ENCODE data around the gene IL17C. TPM values are rescaled to one million over a fixed set of nuclear protein-coding genes. Genes with fewer than 3 reads are reported as not detected.

The IL17C gene
- total and polyA plus RNA-seq, 10 of the 15 experiments (the other 5 are each of a cell fraction or from before 2014, with no cell fraction given) = not detected

DNA sequence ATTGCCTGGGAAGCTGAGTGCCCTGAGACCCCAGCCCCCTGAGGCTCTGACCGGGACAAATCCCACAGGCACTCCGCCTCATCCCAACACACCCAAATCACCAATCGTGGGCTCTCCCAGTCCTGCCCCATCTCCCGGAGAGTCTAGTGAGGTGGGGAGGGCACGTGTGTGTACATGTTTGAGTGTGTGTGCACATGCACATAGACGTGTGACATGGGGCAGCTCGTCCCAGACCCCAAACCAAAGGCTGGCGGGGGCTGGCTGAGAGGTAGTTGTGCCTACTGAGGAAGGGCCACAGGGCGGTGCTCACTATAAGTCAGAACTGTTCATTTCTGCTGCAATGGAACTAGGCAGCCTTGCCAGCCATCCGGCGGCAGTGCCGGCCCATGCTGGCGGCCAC, 39.3 kb downstream of the IL17C start:
- no TSS peak for BruUV-seq (replicated peaks)
- SMC1A ChIA-PET (ENCODE audit: uncharacterized antibody, unreplicated experiment) = no interaction called here
- no peaks in the 10 kb centered on the region; the same call in 1 of the 2 replicates for H3K79me2 ChIP-seq (ENCODE audit: control insufficient read depth, insufficient read depth, low read length)
- POLR2A ChIA-PET = no interaction called here
- peaks cover 20% of the 10 kb centered on the region for H3K4me1 ChIP-seq (ENCODE audit: control insufficient read depth, insufficient read depth, low read length)
- no peak overlapping the region for H3K4me2 ChIP-seq (ENCODE audit: control insufficient read depth, insufficient read depth)
- TF ChIP-seq GABPA (IDR thresholded peaks at IDR 0.05; ENCODE audit: low read depth) = no peak
- no peak for TF ChIP-seq KLF5 (IDR thresholded peaks at IDR 0.05; ENCODE audit: partially characterized antibody)
- TF ChIP-seq PAX8 (IDR thresholded peaks at IDR 0.05) = no peak
- TF ChIP-seq MLLT1 (IDR thresholded peaks at IDR 0.05) = no peak
- TF ChIP-seq SUZ12 (IDR thresholded peaks at IDR 0.05; ENCODE audit: unreplicated experiment) = no peak
- TF ChIP-seq WRNIP1 (IDR thresholded peaks at IDR 0.05; ENCODE audit: borderline replicate concordance, low read depth, low read length) = no peak
- TF ChIP-seq CHD4 (IDR thresholded peaks at IDR 0.05) = no peak
- DNase-seq (ENCODE audit: low read depth, low spot score) (no peak), ATAC-seq (no peak), FAIRE-seq (no peak)
- intact Hi-C loops (cut with micrococcal nuclease; ENCODE audit: unreplicated experiment) (no loop called here), in situ Hi-C loops (cut with MboI) (no loop called here)
- H4K20me1 ChIP-seq (ENCODE audit: control insufficient read depth, insufficient read depth) = no peaks in the 10 kb centered on the region
- no peaks in the 10 kb centered on the region for H3K27me3 ChIP-seq (replicated peaks in 1 of 2; ENCODE audit: control insufficient read depth in 2 of 2, insufficient read depth in 2 of 2, low read length in 1 of 2)
- no peaks in the 10 kb centered on the region for H3K36me3 ChIP-seq (ENCODE audit: control insufficient read depth in 2 of 2, insufficient read depth in 2 of 2, low read length in 1 of 2)
- no peak overlapping the region for H3K27ac ChIP-seq (ENCODE audit: control insufficient read depth, insufficient read depth)
- RAD21 ChIA-PET (ENCODE audit: unreplicated experiment) = no interaction called here
- H3K9me3 ChIP-seq (replicated peaks; ENCODE audit: control insufficient read depth, insufficient read depth, low read length) = no peaks in the 10 kb centered on the region
- H3K9ac ChIP-seq (ENCODE audit: control insufficient read depth, insufficient read depth, low read length) = no peak overlapping the region
- CTCF ChIA-PET = no interaction called here
- H2AFZ ChIP-seq (ENCODE audit: control insufficient read depth, low read depth, low read length) = no peak overlapping the region
- 90% methylated on average over 13 of the region's 13 CpGs for WGBS (ENCODE audit: insufficient coverage, insufficient replicate concordance, low lambda C conversion rate, missing lambda C conversion rate)
- H3K4me3 ChIP-seq = no peak overlapping the region
